K562 (cell line): Measurements from ENCODE around the gene COA7. TPM values are rescaled to one million over a fixed set of nuclear protein-coding genes. Genes with fewer than 3 reads are reported as not detected.

ENCODE experiments used
- CHCHD3 ChIP-seq: fragments of 250-450 bp; sonication (Bioruptor Pico); IDR thresholded peaks from 2 replicates; pipeline ENCODE4 v2.1.2; 2022; ENCODE audit warnings: mild to moderate bottlenecking
- IFI16 ChIP-seq: fragments of 250-450 bp; sonication (Bioruptor Pico); IDR thresholded peaks from 2 replicates; pipeline ENCODE4 v2.1.2; 2022; ENCODE audit warnings: mild to moderate bottlenecking, inconsistent platforms
- LCOR ChIP-seq: sonication (generic); formaldehyde crosslinking; IDR thresholded peaks from 2 replicates; pipeline ENCODE4 v1.8.0; 2022; ENCODE audit warnings: mild to moderate bottlenecking, missing genetic modification reagents
- MYC ChIP-seq, 2 experiments: fragments of 250-450 bp in 1 of 2; sonication (Bioruptor Pico) in 1 of 2; IDR thresholded peaks; 2 replicates each; pipeline versions ENCODE4 v1.5.1 to v1.6.1; 2012 to 2021; ENCODE audit warnings: low read depth in 2 of 2, borderline replicate concordance in 1 of 2, improper control_type of control experiment in 1 of 2, low read length in 1 of 2, mild to moderate bottlenecking in 1 of 2, moderate library complexity in 1 of 2
- NFXL1 ChIP-seq: fragments of 450-650 bp; formaldehyde crosslinking; IDR thresholded peaks from 2 replicates; pipeline ENCODE4 v1.4.0; 2021; ENCODE audit warnings: mild to moderate bottlenecking
- PHF8 ChIP-seq: fragments of 200-600 bp; sonication (generic); IDR thresholded peaks from 2 replicates; pipeline ENCODE4 v1.6.1; 2012; ENCODE audit warnings: mixed run types, mild to moderate bottlenecking, inconsistent platforms, low read length, moderate library complexity, borderline replicate concordance
- RUNX1 ChIP-seq: sonication (generic); IDR thresholded peaks from 2 replicates; pipeline ENCODE4 v1.6.1; 2016; ENCODE audit warnings: antibody characterized with exemption, low read depth
- SIX5 ChIP-seq, 2 experiments: IDR thresholded peaks; 2 replicates each; pipeline ENCODE4 v1.6.1; 2011; ENCODE audit warnings: low read length in 2 of 2, borderline replicate concordance in 1 of 2, low read depth in 1 of 2, mild to moderate bottlenecking in 1 of 2, moderate library complexity in 1 of 2; ENCODE audit not compliant: insufficient read depth in 1 of 2
- TEAD2 ChIP-seq: fragments of 450-650 bp; IDR thresholded peaks from 2 replicates; pipeline ENCODE4 v1.6.1; 2016; ENCODE audit warnings: missing genetic modification characterization, control low read depth, missing compliant biosample characterization
- XRCC5 ChIP-seq: fragments of 200-400 bp; formaldehyde crosslinking; IDR thresholded peaks from 2 replicates; pipeline ENCODE4 v1.6.1; 2017; ENCODE audit warnings: low read depth, mild to moderate bottlenecking, low read length
- ZBED1 ChIP-seq: IDR thresholded peaks from 2 replicates; pipeline ENCODE4 v1.6.1; 2014
- ZFX ChIP-seq: sonication (generic); formaldehyde crosslinking; IDR thresholded peaks from 2 replicates; pipeline ENCODE4 v1.8.0; 2022; ENCODE audit warnings: mild to moderate bottlenecking, missing genetic modification reagents, moderate library complexity
- ZNF316 ChIP-seq: fragments of 450-650 bp; IDR thresholded peaks from 2 replicates; pipeline ENCODE4 v1.6.1; 2016
- ZNF764 ChIP-seq: fragments of 250-450 bp; sonication (Bioruptor Pico); IDR thresholded peaks from 2 replicates; pipeline ENCODE4 v1.4.0; 2020; ENCODE audit warnings: low read depth, mild to moderate bottlenecking, moderate library complexity
- ZNF785 ChIP-seq: fragments of 250-450 bp; sonication (Bioruptor Pico); IDR thresholded peaks from 2 replicates; pipeline ENCODE4 v1.4.0; 2020; ENCODE audit warnings: mild to moderate bottlenecking
- polyA plus RNA-seq, 8 experiments: library from polyadenylated mRNA; depleted of rRNA in 4 of 8; stranded (reverse) in 5 of 8; unstranded in 3 of 8; fragments of >200 nt; fragmentation: Nextera tagmentation in 2 of 8; fragmentation: Illumina TruSeq in 1 of 8; extraction: Ambion mirVana in 2 of 8; extraction: Trizol in 1 of 8; gene quantifications; 2 replicates each; pipeline versions ENCODE4 v1.2.1 to v1.2.3, GENCODE V29; 2011 to 2014; ENCODE audit warnings: inconsistent platforms in 1 of 8, missing spikeins in 1 of 8
- total RNA-seq, 7 experiments: library from RNA; depleted of rRNA in 6 of 7; stranded (reverse); fragments of >200 nt in 6 of 7; fragmentation: Illumina TruSeq in 2 of 7; extraction: Trizol in 2 of 7; gene quantifications; 2 replicates each; pipeline versions ENCODE4 v1.2.1 to v1.2.3, GENCODE V29; 2011 to 2021; ENCODE audit warnings: low replicate concordance in 1 of 7
- TF ChIP-seq, protein P1 (sequence below), 2 experiments: fragments of 450-650 bp; IDR thresholded peaks; 2 replicates each; pipeline ENCODE4 v1.6.1; 2016
- TF ChIP-seq, protein P2 (sequence below): fragments of 250-450 bp; sonication (Bioruptor Pico); IDR thresholded peaks from 2 replicates; pipeline ENCODE4 v1.5.0; 2022; ENCODE audit warnings: mild to moderate bottlenecking
- TF ChIP-seq, protein P3 (sequence below): IDR thresholded peaks from 3 replicates; pipeline ENCODE4 v1.6.1; 2011; ENCODE audit warnings: borderline replicate concordance, mild to moderate bottlenecking, moderate library complexity; ENCODE audit not compliant: insufficient read length; ENCODE audit errors: extremely low read depth
- TF ChIP-seq, protein P4 (sequence below): fragments of 250-450 bp; sonication (Bioruptor Pico); IDR thresholded peaks from 2 replicates; pipeline ENCODE4 v1.8.0; 2021; ENCODE audit warnings: moderate library complexity, mild to moderate bottlenecking, inconsistent platforms

COA7 gene
- total and polyA plus RNA-seq, 9 of the 15 experiments (the other 6 are each of a cell fraction or from before 2014, with no cell fraction given): 19.4 to 82.8 (median 51.0) TPM

DNA sequence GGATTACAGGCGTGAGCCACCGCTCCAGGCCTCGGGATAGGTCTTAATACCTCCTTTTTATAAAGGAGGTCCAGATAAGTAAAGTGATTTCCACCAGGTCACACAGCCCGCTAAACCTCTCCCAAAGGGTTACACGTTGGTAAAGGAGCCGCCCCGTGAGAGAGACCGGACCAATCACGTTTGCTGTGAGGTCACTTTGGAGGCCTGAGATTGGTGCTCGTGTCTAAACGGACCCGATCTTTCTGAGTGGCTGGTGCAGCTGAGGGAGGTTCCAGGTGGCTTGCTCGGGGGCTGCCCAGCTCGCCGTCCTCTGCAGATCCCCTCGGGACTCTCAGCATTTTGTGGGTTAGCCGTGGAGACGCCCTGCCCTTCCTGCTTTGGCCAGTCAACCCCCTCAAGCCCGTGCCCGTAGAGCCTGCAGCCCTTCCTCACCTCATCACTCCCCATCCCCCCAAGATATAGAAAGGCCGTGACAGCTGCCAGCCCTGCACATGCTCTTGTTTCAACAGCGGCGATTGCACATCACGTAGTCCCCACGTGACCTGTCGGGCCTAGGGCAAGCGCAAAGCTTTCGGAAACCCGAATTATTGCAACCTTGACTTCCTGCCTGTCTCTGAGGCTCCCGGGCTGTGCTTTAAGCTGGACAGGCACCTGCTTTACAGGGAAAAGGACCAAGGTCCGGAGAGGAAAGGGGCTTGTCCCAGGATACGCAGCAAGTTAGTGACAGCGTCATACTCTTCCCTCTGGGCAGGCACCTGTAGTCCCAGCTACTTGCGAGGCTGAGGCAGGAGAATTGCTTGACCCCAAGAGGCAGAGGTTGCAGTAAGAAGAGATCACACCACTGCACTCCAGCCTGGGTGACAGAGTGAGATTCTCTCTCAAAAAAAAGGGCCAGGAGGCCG, 5.0 kb upstream of the COA7 start (continued):
- TF ChIP-seq RUNX1 (no peak), XRCC5 (no peak), IFI16 (CRISPR knock-in tag) (no peak), ZNF764 (no peak), ZNF316 (no peak), LCOR (CRISPR knock-in tag) (peak; percentile 53; the same call in 1 of the 2 replicates), MYC (IDR thresholded peaks at IDR 0.05; ENCODE audit: low read depth, low read length) (peak; percentile 95), MYC (CRISPR knock-in tag; IDR thresholded peaks at IDR 0.05; ENCODE audit: borderline replicate concordance, low read depth) (peak; percentile 25; the same call in 1 of the 2 replicates), ZNF785 (CRISPR knock-in tag) (no peak), ZFX (CRISPR knock-in tag) (peak; percentile 97), PHF8 (peak; percentile 62; the same call in 1 of the 2 replicates), NFXL1 (CRISPR knock-in tag) (0 out of 2 replicates have a peak, but pooled peaks have one; percentile 38), SIX5 (IDR thresholded peaks at IDR 0.05; ENCODE audit: borderline replicate concordance in 1 of 2, insufficient read depth in 1 of 2, low read depth in 1 of 2, low read length in 2 of 2) (no peak), CHCHD3 (CRISPR knock-in tag) (no peak), ZBED1 (no peak), TEAD2 (tag) (no peak)
- TF ChIP-seq, protein P1, sequence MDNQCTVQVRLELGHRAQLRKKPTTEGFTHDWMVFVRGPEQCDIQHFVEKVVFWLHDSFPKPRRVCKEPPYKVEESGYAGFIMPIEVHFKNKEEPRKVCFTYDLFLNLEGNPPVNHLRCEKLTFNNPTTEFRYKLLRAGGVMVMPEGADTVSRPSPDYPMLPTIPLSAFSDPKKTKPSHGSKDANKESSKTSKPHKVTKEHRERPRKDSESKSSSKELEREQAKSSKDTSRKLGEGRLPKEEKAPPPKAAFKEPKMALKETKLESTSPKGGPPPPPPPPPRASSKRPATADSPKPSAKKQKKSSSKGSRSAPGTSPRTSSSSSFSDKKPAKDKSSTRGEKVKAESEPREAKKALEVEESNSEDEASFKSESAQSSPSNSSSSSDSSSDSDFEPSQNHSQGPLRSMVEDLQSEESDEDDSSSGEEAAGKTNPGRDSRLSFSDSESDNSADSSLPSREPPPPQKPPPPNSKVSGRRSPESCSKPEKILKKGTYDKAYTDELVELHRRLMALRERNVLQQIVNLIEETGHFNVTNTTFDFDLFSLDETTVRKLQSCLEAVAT (IDR thresholded peaks at IDR 0.05): no peak
- TF ChIP-seq, protein P2, sequence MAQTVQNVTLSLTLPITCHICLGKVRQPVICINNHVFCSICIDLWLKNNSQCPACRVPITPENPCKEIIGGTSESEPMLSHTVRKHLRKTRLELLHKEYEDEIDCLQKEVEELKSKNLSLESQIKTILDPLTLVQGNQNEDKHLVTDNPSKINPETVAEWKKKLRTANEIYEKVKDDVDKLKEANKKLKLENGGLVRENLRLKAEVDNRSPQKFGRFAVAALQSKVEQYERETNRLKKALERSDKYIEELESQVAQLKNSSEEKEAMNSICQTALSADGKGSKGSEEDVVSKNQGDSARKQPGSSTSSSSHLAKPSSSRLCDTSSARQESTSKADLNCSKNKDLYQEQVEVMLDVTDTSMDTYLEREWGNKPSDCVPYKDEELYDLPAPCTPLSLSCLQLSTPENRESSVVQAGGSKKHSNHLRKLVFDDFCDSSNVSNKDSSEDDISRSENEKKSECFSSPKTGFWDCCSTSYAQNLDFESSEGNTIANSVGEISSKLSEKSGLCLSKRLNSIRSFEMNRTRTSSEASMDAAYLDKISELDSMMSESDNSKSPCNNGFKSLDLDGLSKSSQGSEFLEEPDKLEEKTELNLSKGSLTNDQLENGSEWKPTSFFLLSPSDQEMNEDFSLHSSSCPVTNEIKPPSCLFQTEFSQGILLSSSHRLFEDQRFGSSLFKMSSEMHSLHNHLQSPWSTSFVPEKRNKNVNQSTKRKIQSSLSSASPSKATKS (CRISPR knock-in tag): no peak
- TF ChIP-seq, protein P3, sequence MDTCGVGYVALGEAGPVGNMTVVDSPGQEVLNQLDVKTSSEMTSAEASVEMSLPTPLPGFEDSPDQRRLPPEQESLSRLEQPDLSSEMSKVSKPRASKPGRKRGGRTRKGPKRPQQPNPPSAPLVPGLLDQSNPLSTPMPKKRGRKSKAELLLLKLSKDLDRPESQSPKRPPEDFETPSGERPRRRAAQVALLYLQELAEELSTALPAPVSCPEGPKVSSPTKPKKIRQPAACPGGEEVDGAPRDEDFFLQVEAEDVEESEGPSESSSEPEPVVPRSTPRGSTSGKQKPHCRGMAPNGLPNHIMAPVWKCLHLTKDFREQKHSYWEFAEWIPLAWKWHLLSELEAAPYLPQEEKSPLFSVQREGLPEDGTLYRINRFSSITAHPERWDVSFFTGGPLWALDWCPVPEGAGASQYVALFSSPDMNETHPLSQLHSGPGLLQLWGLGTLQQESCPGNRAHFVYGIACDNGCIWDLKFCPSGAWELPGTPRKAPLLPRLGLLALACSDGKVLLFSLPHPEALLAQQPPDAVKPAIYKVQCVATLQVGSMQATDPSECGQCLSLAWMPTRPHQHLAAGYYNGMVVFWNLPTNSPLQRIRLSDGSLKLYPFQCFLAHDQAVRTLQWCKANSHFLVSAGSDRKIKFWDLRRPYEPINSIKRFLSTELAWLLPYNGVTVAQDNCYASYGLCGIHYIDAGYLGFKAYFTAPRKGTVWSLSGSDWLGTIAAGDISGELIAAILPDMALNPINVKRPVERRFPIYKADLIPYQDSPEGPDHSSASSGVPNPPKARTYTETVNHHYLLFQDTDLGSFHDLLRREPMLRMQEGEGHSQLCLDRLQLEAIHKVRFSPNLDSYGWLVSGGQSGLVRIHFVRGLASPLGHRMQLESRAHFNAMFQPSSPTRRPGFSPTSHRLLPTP: no peak
- TF ChIP-seq, protein P4, sequence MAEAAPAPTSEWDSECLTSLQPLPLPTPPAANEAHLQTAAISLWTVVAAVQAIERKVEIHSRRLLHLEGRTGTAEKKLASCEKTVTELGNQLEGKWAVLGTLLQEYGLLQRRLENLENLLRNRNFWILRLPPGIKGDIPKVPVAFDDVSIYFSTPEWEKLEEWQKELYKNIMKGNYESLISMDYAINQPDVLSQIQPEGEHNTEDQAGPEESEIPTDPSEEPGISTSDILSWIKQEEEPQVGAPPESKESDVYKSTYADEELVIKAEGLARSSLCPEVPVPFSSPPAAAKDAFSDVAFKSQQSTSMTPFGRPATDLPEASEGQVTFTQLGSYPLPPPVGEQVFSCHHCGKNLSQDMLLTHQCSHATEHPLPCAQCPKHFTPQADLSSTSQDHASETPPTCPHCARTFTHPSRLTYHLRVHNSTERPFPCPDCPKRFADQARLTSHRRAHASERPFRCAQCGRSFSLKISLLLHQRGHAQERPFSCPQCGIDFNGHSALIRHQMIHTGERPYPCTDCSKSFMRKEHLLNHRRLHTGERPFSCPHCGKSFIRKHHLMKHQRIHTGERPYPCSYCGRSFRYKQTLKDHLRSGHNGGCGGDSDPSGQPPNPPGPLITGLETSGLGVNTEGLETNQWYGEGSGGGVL: no peak
